Liver (tissue), 9 donors: ENCODE results near the gene ZBTB12. TPM values are rescaled to one million over a fixed set of nuclear protein-coding genes. Genes with fewer than 3 reads are reported as not detected.

Experiments
- DNase-seq: peaks from one replicate; pipeline ENCODE4 v3.0.0-alpha.2; 2017; ENCODE audit warnings: low spot score
- H3K27ac ChIP-seq, 2 donors: one replicate each; pipeline ENCODE4 v1.7.0; 2013; ENCODE audit warnings: inconsistent platforms in 2 of 2, low read length in 2 of 2, control low read depth in 1 of 2, low read depth in 1 of 2, mild to moderate bottlenecking in 1 of 2
- H3K27me3 ChIP-seq, 4 donors: one replicate each; pipeline versions ENCODE4 v1.6.1 to v1.7.0; 2013; ENCODE audit warnings: low read length in 3 of 4, inconsistent platforms in 1 of 4, mild to moderate bottlenecking in 1 of 4, moderate library complexity in 1 of 4; ENCODE audit not compliant: control insufficient read depth in 4 of 4, insufficient read depth in 4 of 4
- H3K36me3 ChIP-seq, 4 donors: one replicate each; pipeline versions ENCODE4 v1.6.1 to v1.7.0; 2013; ENCODE audit warnings: low read length in 3 of 4, mild to moderate bottlenecking in 3 of 4, low read depth in 1 of 4, moderate library complexity in 1 of 4; ENCODE audit not compliant: control insufficient read depth in 4 of 4, insufficient read depth in 3 of 4
- H3K4me1 ChIP-seq, 4 donors: one replicate each; pipeline versions ENCODE4 v1.6.1 to v1.7.0; 2013; ENCODE audit warnings: low read length in 3 of 4, mild to moderate bottlenecking in 3 of 4, moderate library complexity in 1 of 4; ENCODE audit not compliant: control insufficient read depth in 4 of 4, insufficient read depth in 4 of 4
- H3K4me3 ChIP-seq, 3 donors: one replicate each; pipeline versions ENCODE4 v1.6.1 to v1.7.0; 2013; ENCODE audit warnings: low read length in 3 of 3, control low read depth in 1 of 3, low read depth in 1 of 3, mild to moderate bottlenecking in 1 of 3
- H3K9ac ChIP-seq, 2 donors: one replicate each; pipeline ENCODE4 v1.7.0; 2013; ENCODE audit warnings: low read length in 2 of 2, mild to moderate bottlenecking in 2 of 2, moderate library complexity in 2 of 2, control low read depth in 1 of 2, low read depth in 1 of 2
- H3K9me3 ChIP-seq, 4 donors: one replicate each; pipeline versions ENCODE4 v1.6.1 to v1.7.0; 2013; ENCODE audit warnings: low read length in 3 of 4; ENCODE audit not compliant: control insufficient read depth in 4 of 4
- EGR1 ChIP-seq, 2 donors: IDR thresholded peaks; 2 replicates each; pipeline ENCODE4 v1.6.1; 2016 to 2018; ENCODE audit warnings: antibody characterized with exemption in 2 of 2, low read depth in 2 of 2
- FOXA2 ChIP-seq: IDR thresholded peaks from 2 replicates; pipeline ENCODE4 v1.6.1; 2016; ENCODE audit warnings: antibody characterized with exemption
- GABPA ChIP-seq, 2 donors: IDR thresholded peaks in 1 of 2; conservative IDR thresholded peaks in 1 of 2; 2 replicates each; pipeline ENCODE4 v1.6.1; 2016; ENCODE audit warnings: antibody characterized with exemption in 2 of 2, mild to moderate bottlenecking in 1 of 2, moderate library complexity in 1 of 2
- HNF4A ChIP-seq, 2 donors: conservative IDR thresholded peaks; 2 replicates each; pipeline ENCODE4 v1.6.1; 2016; ENCODE audit warnings: antibody characterized with exemption in 2 of 2, mild to moderate bottlenecking in 2 of 2
- HNF4G ChIP-seq: IDR thresholded peaks from 2 replicates; pipeline ENCODE4 v1.6.1; 2016; ENCODE audit warnings: antibody characterized with exemption
- JUND ChIP-seq, 2 donors: IDR thresholded peaks; 2 replicates each; pipeline ENCODE4 v1.6.1; 2016; ENCODE audit warnings: antibody characterized with exemption in 2 of 2
- NR2F2 ChIP-seq: IDR thresholded peaks from 2 replicates; pipeline ENCODE4 v1.6.1; 2016; ENCODE audit warnings: antibody characterized with exemption
- RXRA ChIP-seq, 2 donors: IDR thresholded peaks; 2 replicates each; pipeline ENCODE4 v1.6.1; 2017 to 2018; ENCODE audit warnings: antibody characterized with exemption in 2 of 2, mild to moderate bottlenecking in 1 of 2
- TAF1 ChIP-seq: conservative IDR thresholded peaks from 2 replicates; pipeline ENCODE4 v1.6.1; 2016; ENCODE audit warnings: antibody characterized with exemption, mild to moderate bottlenecking
- YY1 ChIP-seq: IDR thresholded peaks from 2 replicates; pipeline ENCODE4 v1.6.1; 2016; ENCODE audit warnings: antibody characterized with exemption, mild to moderate bottlenecking
- WGBS: extraction: QIAGEN DNeasy Blood & Tissue Kit; methylation state at CpG from one replicate; pipeline ENCODE4 v1.1.7; 2013; 5-methylcytosine and 5-hydroxymethylcytosine counted together
- polyA plus RNA-seq, 2 donors: library from polyadenylated mRNA; stranded (reverse) in 1 of 2; unstranded in 1 of 2; fragments of 200-250 nt in 1 of 2; fragments of >200 nt in 1 of 2; fragmentation: Nextera tagmentation in 1 of 2; extraction: Ambion mirVana in 1 of 2; gene quantifications; one replicate each; pipeline versions ENCODE4 v1.2.1 to v1.2.3, GENCODE V29; 2013 to 2015
- total RNA-seq, 2 donors: library from RNA; depleted of rRNA; stranded (reverse); fragments of >200 nt; gene quantifications; one replicate each; pipeline ENCODE4 v1.2.3, GENCODE V29; 2014
- TF ChIP-seq, protein P1 (sequence below): IDR thresholded peaks from 2 replicates; pipeline ENCODE4 v1.6.1; 2016; ENCODE audit warnings: antibody characterized with exemption
- TF ChIP-seq, protein P2 (sequence below): fragments of 150-350 bp; IDR thresholded peaks from 2 replicates; pipeline ENCODE4 v1.5.1; 2017; ENCODE audit warnings: improper control_type of control experiment, low read depth, low read length; ENCODE audit not compliant: missing input control
- TF ChIP-seq, protein P3 (sequence below): IDR thresholded peaks from 2 replicates; pipeline ENCODE4 v1.6.1; 2016; ENCODE audit warnings: antibody characterized with exemption
- TF ChIP-seq, protein P4 (sequence below): IDR thresholded peaks from 2 replicates; pipeline ENCODE4 v1.6.1; 2016; ENCODE audit warnings: antibody characterized with exemption
- donor health status: healthy.
- donor health status: healthy.
- donor health status: healthy.
- donor health status: healthy.
- donor health status: healthy.

The ZBTB12 gene
- total and polyA plus RNA-seq, 4 donors, result 0.25 to 2.3 (median 0.83) TPM; not detected in 1

DNA sequence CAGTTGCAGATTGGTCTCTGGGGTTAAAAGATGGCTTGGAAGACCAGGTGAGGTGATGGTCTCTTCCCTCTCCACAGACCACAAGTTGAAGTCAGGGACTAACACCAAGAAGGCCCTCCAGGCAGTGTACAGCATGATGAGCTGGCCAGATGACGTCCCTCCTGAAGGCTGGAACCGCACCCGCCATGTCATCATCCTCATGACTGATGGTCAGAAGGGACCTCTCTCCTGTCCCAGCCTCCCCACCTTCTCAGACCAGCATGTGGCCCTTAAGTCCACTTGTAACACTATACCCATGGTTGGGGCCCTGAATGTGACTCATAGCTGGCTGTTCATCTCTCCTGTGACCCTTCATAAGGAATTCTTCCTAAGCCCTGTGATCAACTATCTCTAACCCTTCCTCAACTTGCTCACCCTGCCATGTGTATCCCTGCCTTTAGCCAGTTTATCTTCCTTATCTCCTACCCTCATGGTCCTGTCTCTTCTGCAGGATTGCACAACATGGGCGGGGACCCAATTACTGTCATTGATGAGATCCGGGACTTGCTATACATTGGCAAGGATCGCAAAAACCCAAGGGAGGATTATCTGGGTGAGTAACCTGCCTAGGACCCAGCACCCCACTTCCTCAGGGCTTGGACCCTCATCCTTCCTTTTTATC lies 47.0 kb upstream of the ZBTB12 start:
- peaks cover 4 to 52% (median 43%) of the 10 kb centered on the region in 4 donors for H3K36me3 ChIP-seq
- 80% methylated on average over 6 of the region's 6 CpGs for whole genome bisulfite sequencing
- DNase-seq, result no peak
- peak overlapping the region in 1 of 3 donors; percentile 81 for H3K4me3 ChIP-seq
- TF ChIP-seq GABPA (IDR thresholded peaks at IDR 0.05 in 1 of 2, conservative IDR thresholded peaks at IDR 0.05 in 1 of 2), result no peak
- TF ChIP-seq, protein P1, sequence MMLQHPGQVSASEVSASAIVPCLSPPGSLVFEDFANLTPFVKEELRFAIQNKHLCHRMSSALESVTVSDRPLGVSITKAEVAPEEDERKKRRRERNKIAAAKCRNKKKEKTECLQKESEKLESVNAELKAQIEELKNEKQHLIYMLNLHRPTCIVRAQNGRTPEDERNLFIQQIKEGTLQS, result no peak
- TF ChIP-seq HNF4G, result no peak
- no peak for TF ChIP-seq TAF1
- no peak for TF ChIP-seq FOXA2
- TF ChIP-seq JUND (IDR thresholded peaks at IDR 0.05), result no peak
- TF ChIP-seq RXRA (IDR thresholded peaks at IDR 0.05), result no peak
- no peak for TF ChIP-seq YY1
- TF ChIP-seq, protein P2, sequence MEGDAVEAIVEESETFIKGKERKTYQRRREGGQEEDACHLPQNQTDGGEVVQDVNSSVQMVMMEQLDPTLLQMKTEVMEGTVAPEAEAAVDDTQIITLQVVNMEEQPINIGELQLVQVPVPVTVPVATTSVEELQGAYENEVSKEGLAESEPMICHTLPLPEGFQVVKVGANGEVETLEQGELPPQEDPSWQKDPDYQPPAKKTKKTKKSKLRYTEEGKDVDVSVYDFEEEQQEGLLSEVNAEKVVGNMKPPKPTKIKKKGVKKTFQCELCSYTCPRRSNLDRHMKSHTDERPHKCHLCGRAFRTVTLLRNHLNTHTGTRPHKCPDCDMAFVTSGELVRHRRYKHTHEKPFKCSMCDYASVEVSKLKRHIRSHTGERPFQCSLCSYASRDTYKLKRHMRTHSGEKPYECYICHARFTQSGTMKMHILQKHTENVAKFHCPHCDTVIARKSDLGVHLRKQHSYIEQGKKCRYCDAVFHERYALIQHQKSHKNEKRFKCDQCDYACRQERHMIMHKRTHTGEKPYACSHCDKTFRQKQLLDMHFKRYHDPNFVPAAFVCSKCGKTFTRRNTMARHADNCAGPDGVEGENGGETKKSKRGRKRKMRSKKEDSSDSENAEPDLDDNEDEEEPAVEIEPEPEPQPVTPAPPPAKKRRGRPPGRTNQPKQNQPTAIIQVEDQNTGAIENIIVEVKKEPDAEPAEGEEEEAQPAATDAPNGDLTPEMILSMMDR, result no peak
- TF ChIP-seq, protein P3, sequence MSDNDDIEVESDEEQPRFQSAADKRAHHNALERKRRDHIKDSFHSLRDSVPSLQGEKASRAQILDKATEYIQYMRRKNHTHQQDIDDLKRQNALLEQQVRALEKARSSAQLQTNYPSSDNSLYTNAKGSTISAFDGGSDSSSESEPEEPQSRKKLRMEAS, result no peak
- TF ChIP-seq NR2F2, result no peak
- TF ChIP-seq HNF4A (conservative IDR thresholded peaks at IDR 0.05), result no peak
- peak overlapping the region; percentile 71 to 93 for H3K27ac ChIP-seq
- no peaks in the 10 kb centered on the region for H3K9me3 ChIP-seq
- H3K4me1 ChIP-seq, result peaks cover 7 to 43% (median 28%) of the 10 kb centered on the region in 4 donors
- H3K9ac ChIP-seq, result no peak overlapping the region
- no peaks in the 10 kb centered on the region for H3K27me3 ChIP-seq

DNA sequence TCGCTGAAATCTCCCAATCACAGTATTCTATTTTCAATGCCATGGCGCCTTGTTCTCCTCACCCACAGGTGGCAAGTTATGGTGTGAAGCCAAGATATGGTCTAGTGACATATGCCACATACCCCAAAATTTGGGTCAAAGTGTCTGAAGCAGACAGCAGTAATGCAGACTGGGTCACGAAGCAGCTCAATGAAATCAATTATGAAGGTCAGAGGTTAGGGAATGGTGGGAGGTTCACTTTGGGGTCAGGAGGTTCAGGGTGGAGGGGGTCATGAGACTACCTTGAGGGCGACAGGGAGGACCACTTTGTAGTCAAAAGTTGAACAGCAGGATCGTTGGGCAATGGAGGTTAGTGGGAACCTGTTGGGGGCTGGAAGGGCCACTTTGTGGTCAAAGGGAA lies 46.4 kb upstream of the ZBTB12 start:
- no peaks in the 10 kb centered on the region for H3K9me3 ChIP-seq
- 58% methylated on average over 5 of the region's 5 CpGs for WGBS
- peaks cover 2 to 52% (median 43%) of the 10 kb centered on the region in 4 donors for H3K36me3 ChIP-seq
- H3K27me3 ChIP-seq, result no peaks in the 10 kb centered on the region
- H3K9ac ChIP-seq, result no peak overlapping the region
- peak overlapping the region in 1 of 3 donors; percentile 81 for H3K4me3 ChIP-seq
- TF ChIP-seq, protein P4, sequence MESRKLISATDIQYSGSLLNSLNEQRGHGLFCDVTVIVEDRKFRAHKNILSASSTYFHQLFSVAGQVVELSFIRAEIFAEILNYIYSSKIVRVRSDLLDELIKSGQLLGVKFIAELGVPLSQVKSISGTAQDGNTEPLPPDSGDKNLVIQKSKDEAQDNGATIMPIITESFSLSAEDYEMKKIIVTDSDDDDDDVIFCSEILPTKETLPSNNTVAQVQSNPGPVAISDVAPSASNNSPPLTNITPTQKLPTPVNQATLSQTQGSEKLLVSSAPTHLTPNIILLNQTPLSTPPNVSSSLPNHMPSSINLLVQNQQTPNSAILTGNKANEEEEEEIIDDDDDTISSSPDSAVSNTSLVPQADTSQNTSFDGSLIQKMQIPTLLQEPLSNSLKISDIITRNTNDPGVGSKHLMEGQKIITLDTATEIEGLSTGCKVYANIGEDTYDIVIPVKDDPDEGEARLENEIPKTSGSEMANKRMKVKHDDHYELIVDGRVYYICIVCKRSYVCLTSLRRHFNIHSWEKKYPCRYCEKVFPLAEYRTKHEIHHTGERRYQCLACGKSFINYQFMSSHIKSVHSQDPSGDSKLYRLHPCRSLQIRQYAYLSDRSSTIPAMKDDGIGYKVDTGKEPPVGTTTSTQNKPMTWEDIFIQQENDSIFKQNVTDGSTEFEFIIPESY, result no peak
- TF ChIP-seq, protein P2, result no peak
- TF ChIP-seq EGR1 (IDR thresholded peaks at IDR 0.05; ENCODE audit: low read depth in 2 of 2), result no peak
- no peak for TF ChIP-seq TAF1
- peak in 1 of 2 donors; percentile 71 for TF ChIP-seq RXRA (IDR thresholded peaks at IDR 0.05)
- TF ChIP-seq NR2F2, result peak; percentile 51
- no peak for TF ChIP-seq HNF4A (conservative IDR thresholded peaks at IDR 0.05)
- TF ChIP-seq, protein P3, result no peak
- DNase-seq, result no peak
- H3K4me1 ChIP-seq, result peaks cover 7 to 48% (median 33%) of the 10 kb centered on the region in 4 donors
- peak overlapping the region; percentile 71 to 93 for H3K27ac ChIP-seq
